Spleen (tissue), 11 donors: ENCODE results near the gene AIMP1. TPM values are rescaled to one million over a fixed set of nuclear protein-coding genes. Genes with fewer than 3 reads are reported as not detected.

ENCODE experiments used
- DNase-seq: peaks from one replicate; pipeline ENCODE4 v3.0.0-alpha.2; 2020
- H3K27ac ChIP-seq, 8 donors: fragments of 200-600 bp; sonication (generic) in 7 of 8; 1 replicate in 4 of 8; 2 replicates in 4 of 8; pipeline versions ENCODE4 v1.5.0 to v1.8.0; 2016 to 2021; ENCODE audit warnings: inconsistent platforms in 4 of 8, mild to moderate bottlenecking in 4 of 8, moderate library complexity in 1 of 8
- H3K27me3 ChIP-seq, 7 donors: fragments of 200-600 bp; sonication (generic) in 6 of 7; replicated peaks in 1 of 7; 1 replicate in 4 of 7; 2 replicates in 3 of 7; pipeline versions ENCODE4 v1.5.0 to v1.8.0; 2016 to 2021; ENCODE audit warnings: inconsistent platforms in 3 of 7, mild to moderate bottlenecking in 1 of 7
- H3K36me3 ChIP-seq, 6 donors: fragments of 200-600 bp; sonication (generic) in 5 of 6; 1 replicate in 4 of 6; 2 replicates in 2 of 6; pipeline versions ENCODE4 v1.5.0 to v1.8.0; 2016 to 2021; ENCODE audit warnings: inconsistent platforms in 2 of 6
- H3K4me1 ChIP-seq, 6 donors: fragments of 200-600 bp; sonication (generic) in 5 of 6; 1 replicate in 3 of 6; 2 replicates in 3 of 6; pipeline versions ENCODE4 v1.5.0 to v1.8.0; 2016 to 2021; ENCODE audit warnings: inconsistent platforms in 3 of 6
- H3K4me3 ChIP-seq, 8 donors: fragments of 200-600 bp; sonication (generic) in 7 of 8; 1 replicate in 4 of 8; 2 replicates in 4 of 8; pipeline versions ENCODE4 v1.5.0 to v1.8.0; 2016 to 2021; ENCODE audit warnings: inconsistent platforms in 4 of 8, mild to moderate bottlenecking in 4 of 8, moderate library complexity in 2 of 8
- H3K9me3 ChIP-seq, 8 donors: fragments of 200-600 bp; sonication (generic) in 7 of 8; 1 replicate in 4 of 8; 2 replicates in 4 of 8; pipeline versions ENCODE4 v1.5.0 to v1.8.0; 2016 to 2021; ENCODE audit warnings: inconsistent platforms in 4 of 8
- CTCF ChIP-seq, 11 experiments: fragments of 200-600 bp in 7 of 11; fragments of 450-650 bp in 4 of 11; sonication (generic) in 4 of 11; IDR thresholded peaks in 8 of 11; conservative IDR thresholded peaks in 3 of 11; 1 replicate in 7 of 11; 2 replicates in 4 of 11; pipeline versions ENCODE4 v1.4.0 to v1.8.0; 2016 to 2021; ENCODE audit warnings: antibody characterized with exemption in 11 of 11, inconsistent platforms in 4 of 11, mild to moderate bottlenecking in 1 of 11
- POLR2A ChIP-seq, 3 donors: fragments of 450-650 bp; IDR thresholded peaks; one replicate each; pipeline ENCODE4 v1.5.1; 2017; ENCODE audit warnings: antibody characterized with exemption in 3 of 3, mild to moderate bottlenecking in 1 of 3
- POLR2AphosphoS5 ChIP-seq, 3 donors: sonication (generic); formaldehyde crosslinking; IDR thresholded peaks; one replicate each; pipeline ENCODE4 v1.5.1; 2017; ENCODE audit warnings: antibody characterized with exemption in 3 of 3
- WGBS, 5 donors: extraction: QIAGEN DNeasy Blood & Tissue Kit in 3 of 5; methylation state at CpG; one replicate each; pipeline versions ENCODE4 v1.1.5 to v1.1.7; 2013 to 2018; 5-methylcytosine and 5-hydroxymethylcytosine counted together
- intact Hi-C: fragments of 100-400 bp; cut with DNase I; formaldehyde crosslinking; loops from one replicate; pipeline ENCODE4 v1.15.0; 2023; ENCODE audit warnings: low total_unique reads
- polyA plus RNA-seq, 3 donors: library from polyadenylated mRNA; stranded (reverse); fragments of 200-250 nt; gene quantifications; one replicate each; pipeline ENCODE4 v1.2.1, GENCODE V29; 2013
- total RNA-seq, 7 donors: library from RNA; depleted of rRNA in 3 of 7; stranded (reverse); fragments of >200 nt in 3 of 7; fragmentation: NEBNext Ultra II Directional in 4 of 7; extraction: Animal tissue kit (Norgen Biotek cat#: 25700) in 4 of 7; gene quantifications; one replicate each; pipeline versions ENCODE4 v1.1.0 to v1.2.1, GENCODE V29; 2016 to 2021
- donor health status: healthy with polysubstance abuse.
- donor health status: DM: no; HTN: no; CAD: no; lungs with moderate emphysema.
- donor health status: DM: no; HTN: no; CAD: no.
- donor health status: Bipolar disorder and iron deficiency.
- donor health status: healthy.
- donor health status: DM: no; HTN: no; CAD: no.
- donor health status: DM: yes; HTN: yes; CAD: no.

AIMP1 gene
- total and polyA plus RNA-seq, 10 donors: 15.8 to 43.1 (median 29.2) TPM

DNA sequence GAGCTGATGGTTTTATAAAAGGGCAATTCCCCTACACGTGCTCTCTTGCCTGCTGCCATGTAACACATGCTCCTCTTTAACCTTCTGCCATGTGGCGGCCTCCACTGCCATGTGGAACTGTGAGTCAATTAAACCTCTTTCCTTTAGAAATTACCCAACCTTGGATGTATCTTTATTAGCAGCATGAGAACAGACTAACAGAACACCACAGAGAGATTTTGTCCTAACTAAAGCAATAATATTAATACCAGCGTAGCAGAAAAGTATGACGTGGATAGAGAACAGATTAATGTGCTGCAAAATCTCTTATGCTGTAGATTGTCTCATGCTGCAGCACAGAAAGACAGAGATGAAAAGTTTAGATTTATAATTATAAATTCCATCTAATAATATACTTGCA, 23.1 kb downstream of the AIMP1 start:
- intact Hi-C loops: no loop called here
- no peak overlapping the region for H3K4me3 ChIP-seq
- H3K36me3 ChIP-seq: peaks cover 8 to 81% (median 49%) of the 10 kb centered on the region in 6 donors

GRCh38 chr4:106340774-106341173, 24.4 kb downstream of the AIMP1 start:
- intact Hi-C loops: no loop called here

More for the DNA sequence above, 23.1 kb downstream of the AIMP1 start:
- no peaks in the 10 kb centered on the region for H3K27me3 ChIP-seq
- 89 to 99% (median 94%) methylated on average over 4 of the region's 4 CpGs for WGBS, 5 donors
- no peak for TF ChIP-seq POLR2AphosphoS5 (IDR thresholded peaks at IDR 0.05)
- no peak for TF ChIP-seq POLR2A (IDR thresholded peaks at IDR 0.05)
- no peak for TF ChIP-seq CTCF (IDR thresholded peaks at IDR 0.05 in 8 of 11, conservative IDR thresholded peaks at IDR 0.05 in 3 of 11)
- H3K4me1 ChIP-seq: peaks cover 0 to 21% (median 0%) of the 10 kb centered on the region in 6 donors
- H3K9me3 ChIP-seq: peaks cover 0 to 27% (median 16%) of the 10 kb centered on the region in 8 donors
- no peak overlapping the region for H3K27ac ChIP-seq
- DNase-seq: no peak

GRCh38 chr4:106343865-106344646, 27.7 kb downstream of the AIMP1 start:
- H3K4me1 ChIP-seq: peaks cover 0 to 23% (median 0%) of the 10 kb centered on the region in 6 donors
- intact Hi-C loops: no loop called here
- no peak for TF ChIP-seq CTCF (IDR thresholded peaks at IDR 0.05 in 8 of 11, conservative IDR thresholded peaks at IDR 0.05 in 3 of 11)
- no peak for TF ChIP-seq POLR2A (IDR thresholded peaks at IDR 0.05)
- no peak for TF ChIP-seq POLR2AphosphoS5 (IDR thresholded peaks at IDR 0.05)
- DNase-seq: no peak
- peaks cover 0 to 9% (median 0%) of the 10 kb centered on the region in 8 donors for H3K9me3 ChIP-seq
- no peaks in the 10 kb centered on the region for H3K27me3 ChIP-seq
- 96 to 100% (median 97%) methylated on average over 2 of the region's 2 CpGs for WGBS, 5 donors
- no peak overlapping the region for H3K27ac ChIP-seq
- H3K36me3 ChIP-seq: peaks cover 0 to 77% (median 37%) of the 10 kb centered on the region in 6 donors
- H3K4me3 ChIP-seq: no peak overlapping the region

More at GRCh38 chr4:106340774-106341173, 24.4 kb downstream of the AIMP1 start:
- no peak for TF ChIP-seq POLR2AphosphoS5 (IDR thresholded peaks at IDR 0.05)
- TF ChIP-seq POLR2A (IDR thresholded peaks at IDR 0.05): no peak
- TF ChIP-seq CTCF (IDR thresholded peaks at IDR 0.05 in 8 of 11, conservative IDR thresholded peaks at IDR 0.05 in 3 of 11): no peak
- H3K27ac ChIP-seq: no peak overlapping the region
- DNase-seq: no peak
- peaks cover 8 to 79% (median 43%) of the 10 kb centered on the region in 6 donors for H3K36me3 ChIP-seq
- H3K9me3 ChIP-seq: peaks cover 0 to 27% (median 16%) of the 10 kb centered on the region in 8 donors
- H3K4me3 ChIP-seq: no peak overlapping the region
- WGBS, 5 donors: 80 to 89% (median 85%) methylated on average over 1 of the region's 1 CpG
- H3K4me1 ChIP-seq: peaks cover 0 to 23% (median 0%) of the 10 kb centered on the region in 6 donors
- H3K27me3 ChIP-seq: no peaks in the 10 kb centered on the region

- intact Hi-C loops: no loop called here
- no peak overlapping the region for H3K27ac ChIP-seq
- DNase-seq: no peak
These were observed 28.3 kb downstream of the AIMP1 start for GRCh38 chr4:106344647-106344970.

More at GRCh38 chr4:106344647-106344970, 28.3 kb downstream of the AIMP1 start:
- TF ChIP-seq POLR2AphosphoS5 (IDR thresholded peaks at IDR 0.05) (no peak), CTCF (IDR thresholded peaks at IDR 0.05 in 8 of 11, conservative IDR thresholded peaks at IDR 0.05 in 3 of 11) (no peak), POLR2A (IDR thresholded peaks at IDR 0.05) (no peak)
- WGBS, 5 donors: 82 to 94% (median 89%) methylated on average over 1 of the region's 1 CpG
- no peak overlapping the region for H3K4me3 ChIP-seq
- H3K27me3 ChIP-seq: no peaks in the 10 kb centered on the region
- H3K9me3 ChIP-seq: peaks cover 0 to 9% (median 0%) of the 10 kb centered on the region in 8 donors
- peaks cover 0 to 23% (median 0%) of the 10 kb centered on the region in 6 donors for H3K4me1 ChIP-seq
- peaks cover 0 to 77% (median 38%) of the 10 kb centered on the region in 6 donors for H3K36me3 ChIP-seq
